ENCODE data around the gene OSBPL2.

The OSBPL2 gene

GRCh38 chr20:62315773-62316172 lies 77.5 kb downstream of the OSBPL2 start:
- no peak for DNase-seq

- DNase-seq: no peak
Observed at GRCh38 chr20:62316331-62317166, 78.2 kb downstream of the OSBPL2 start.

GRCh38 chr20:62317167-62317655 lies 78.9 kb downstream of the OSBPL2 start:
- no peak for DNase-seq

GRCh38 chr20:62318400-62319345 lies 80.4 kb downstream of the OSBPL2 start:
- DNase-seq: no peak

GRCh38 chr20:62319346-62319909 lies 81.1 kb downstream of the OSBPL2 start:
- DNase-seq: no peak

- DNase-seq: no peak
Observed at GRCh38 chr20:62320581-62321354, 82.4 kb downstream of the OSBPL2 start.

- DNase-seq: no peak
Observed at GRCh38 chr20:62321521-62321948, 83.2 kb downstream of the OSBPL2 start.

- no peak for DNase-seq
Observed at GRCh38 chr20:62321975-62322374, 83.7 kb downstream of the OSBPL2 start.

GRCh38 chr20:62322492-62323041 lies 84.2 kb downstream of the OSBPL2 start:
- DNase-seq: no peak

GRCh38 chr20:62323146-62323979 lies 85.0 kb downstream of the OSBPL2 start:
- no peak for DNase-seq

- DNase-seq: no peak
Observed at GRCh38 chr20:62323980-62324906, 85.9 kb downstream of the OSBPL2 start.

- no peak for DNase-seq
Observed at GRCh38 chr20:62325172-62325905, 87.0 kb downstream of the OSBPL2 start.

- DNase-seq: no peak
Observed at GRCh38 chr20:62326559-62326958, 88.2 kb downstream of the OSBPL2 start.

GRCh38 chr20:62326959-62327725 lies 88.8 kb downstream of the OSBPL2 start:
- DNase-seq: no peak

GRCh38 chr20:62327726-62328495 lies 89.6 kb downstream of the OSBPL2 start:
- no peak for DNase-seq

- no peak for DNase-seq
Observed at GRCh38 chr20:62328684-62329388, 90.5 kb downstream of the OSBPL2 start.
